HCT116 (cell line): Measurements from ENCODE around the gene RAB11A. TPM values are rescaled to one million over a fixed set of nuclear protein-coding genes. Genes with fewer than 3 reads are reported as not detected.

ENCODE experiments used
- ATAC-seq: fragments of 200-7000 bp; cut with Tn5 transposase; 2 replicates; pipeline ENCODE4 v1.9.1; 2020; ENCODE audit warnings: mild to moderate bottlenecking, moderate library complexity
- BruUV-seq: library from RNA; stranded (reverse); fragments of 400-500 nt; replicated peaks from 2 replicates; lab custom pipeline; 2021; lab: Mats Ljungman, UMichigan
- CTCF ChIA-PET: fragments of 300-600 bp; sonication (Branson Sonifier 250); formaldehyde crosslinking; loops from one replicate; lab custom pipeline; 2021; ENCODE audit warnings: antibody characterized with exemption; lab: Charles Lee
- POLR2A ChIA-PET: fragments of 300-600, 350-600 bp; sonication (Branson Sonifier 250); formaldehyde crosslinking; loops from one replicate; lab custom pipeline; 2021; ENCODE audit warnings: antibody characterized with exemption; lab: Charles Lee
- RAD21 ChIA-PET, 2 experiments: fragments of 300-600 bp; sonication (Branson Sonifier 250); formaldehyde crosslinking; loops; one replicate each; lab custom pipeline; 2023; ENCODE audit warnings: low total read pairs in 2 of 2; ENCODE audit not compliant: uncharacterized antibody in 2 of 2, unreplicated experiment in 2 of 2, low non-redundant PET in 1 of 2; lab: Charles Lee
- DNase-seq: peaks from one replicate; pipeline ENCODE4 v3.0.0-alpha.2; 2010; ENCODE audit warnings: low read depth, low spot score
- H2AFZ ChIP-seq: fragments of 200-600 bp; shearing (Covaris generic), sonication (generic); 2 replicates; pipeline ENCODE4 v1.6.1; 2017; ENCODE audit warnings: low read depth, mixed run types, mixed read lengths, antibody characterized with exemption, low read length; ENCODE audit not compliant: poor library complexity, severe bottlenecking
- H3K27ac ChIP-seq: 2 replicates; pipeline ENCODE4 v1.5.1; 2012; ENCODE audit warnings: low read depth, low read length
- H3K27me3 ChIP-seq: fragments of 200-600 bp; sonication (generic); 2 replicates; pipeline ENCODE4 v1.6.1; 2016; ENCODE audit warnings: mixed run types, low read length, mixed read lengths; ENCODE audit not compliant: insufficient read depth
- H3K36me3 ChIP-seq, 2 experiments: fragments of 200-500 bp in 1 of 2; fragments of 200-600 bp in 1 of 2; sonication (Bioruptor generic) in 1 of 2; sonication (generic) in 1 of 2; 2 replicates each; pipeline versions ENCODE4 v1.5.1 to v1.6.1; 2014 to 2016; ENCODE audit warnings: low read length in 2 of 2, inconsistent platforms in 1 of 2, mixed read lengths in 1 of 2, mixed run types in 1 of 2; ENCODE audit not compliant: insufficient read depth in 2 of 2, control insufficient read depth in 1 of 2
- H3K4me1 ChIP-seq, 2 experiments: fragments of 200-600 bp in 1 of 2; sonication (generic) in 1 of 2; 2 replicates each; pipeline versions ENCODE4 v1.5.1 to v1.6.1; 2012 to 2017; ENCODE audit warnings: low read length in 2 of 2, inconsistent platforms in 1 of 2, mild to moderate bottlenecking in 1 of 2, mixed read lengths in 1 of 2, mixed run types in 1 of 2, moderate library complexity in 1 of 2; ENCODE audit not compliant: insufficient read depth in 2 of 2, control insufficient read depth in 1 of 2
- H3K4me2 ChIP-seq: fragments of 200-600 bp; sonication (generic); 2 replicates; pipeline ENCODE4 v1.6.1; 2017; ENCODE audit warnings: mixed run types, low read length, mixed read lengths
- H3K4me3 ChIP-seq, 2 experiments: fragments of 200-600 bp in 1 of 2; sonication (generic) in 1 of 2; replicated peaks in 1 of 2; 2 replicates each; pipeline ENCODE4 v1.5.1; 2011 to 2016; ENCODE audit warnings: low read length in 2 of 2, control low read depth in 1 of 2, low read depth in 1 of 2, mild to moderate bottlenecking in 1 of 2, mixed read lengths in 1 of 2, mixed run types in 1 of 2
- H3K79me2 ChIP-seq: fragments of 200-600 bp; sonication (generic); 2 replicates; pipeline ENCODE4 v1.6.1; 2017; ENCODE audit warnings: mild to moderate bottlenecking, mixed run types, low read length, moderate library complexity, mixed read lengths; ENCODE audit not compliant: insufficient read depth
- H3K9ac ChIP-seq: fragments of 200-600 bp; sonication (generic); 2 replicates; pipeline ENCODE4 v1.6.1; 2016; ENCODE audit warnings: low read length, mixed read lengths
- H3K9me2 ChIP-seq: fragments of 200-600 bp; sonication (generic), shearing (Covaris generic); 2 replicates; pipeline ENCODE4 v1.6.1; 2017; ENCODE audit warnings: mixed run types, mild to moderate bottlenecking, moderate library complexity; ENCODE audit not compliant: insufficient read depth
- H3K9me3 ChIP-seq, 2 experiments: fragments of 200-500 bp in 1 of 2; fragments of 200-600 bp in 1 of 2; sonication (Bioruptor generic) in 1 of 2; sonication (generic) in 1 of 2; 2 replicates each; pipeline ENCODE4 v1.6.1; 2014 to 2017; ENCODE audit warnings: low read length in 2 of 2, mixed read lengths in 2 of 2, inconsistent platforms in 1 of 2, low read depth in 1 of 2, mild to moderate bottlenecking in 1 of 2, mixed run types in 1 of 2, moderate library complexity in 1 of 2; ENCODE audit not compliant: control insufficient read depth in 1 of 2, insufficient read depth in 1 of 2
- H4K20me1 ChIP-seq: fragments of 200-600 bp; sonication (generic), shearing (Covaris generic); 2 replicates; pipeline ENCODE4 v1.6.1; 2017; ENCODE audit warnings: mixed run types, mild to moderate bottlenecking, moderate library complexity; ENCODE audit not compliant: insufficient read depth
- CEBPB ChIP-seq: IDR thresholded peaks from 2 replicates; pipeline ENCODE4 v1.6.1; 2012; ENCODE audit warnings: low read depth
- EGR1 ChIP-seq: IDR thresholded peaks from 2 replicates; pipeline ENCODE4 v1.6.1; 2012; ENCODE audit warnings: low read depth
- EZH2 ChIP-seq: fragments of 200-600 bp; sonication (generic); IDR thresholded peaks from 2 replicates; pipeline ENCODE4 v1.6.1; 2017; ENCODE audit warnings: antibody characterized with exemption, mixed run types
- EZH2phosphoT487 ChIP-seq: fragments of 200-600 bp; IDR thresholded peaks from 2 replicates; pipeline ENCODE4 v1.6.1; 2018; ENCODE audit warnings: antibody characterized with exemption, borderline replicate concordance
- FOSL1 ChIP-seq: IDR thresholded peaks from 2 replicates; pipeline ENCODE4 v1.6.1; 2012; ENCODE audit warnings: low read depth
- JUND ChIP-seq: IDR thresholded peaks from 2 replicates; pipeline ENCODE4 v1.6.1; 2012
- MAX ChIP-seq: IDR thresholded peaks from 2 replicates; pipeline ENCODE4 v1.6.1; 2012
- POLR2A ChIP-seq: IDR thresholded peaks from 2 replicates; pipeline ENCODE4 v1.7.0; 2011; ENCODE audit warnings: borderline replicate concordance; ENCODE audit not compliant: insufficient read depth, insufficient read length; ENCODE audit errors: extremely low read depth
- POLR2AphosphoS5 ChIP-seq: IDR thresholded peaks from 2 replicates; pipeline ENCODE4 v1.6.1; 2011; ENCODE audit warnings: mild to moderate bottlenecking, low read depth, low read length, moderate library complexity
- SIN3A ChIP-seq: IDR thresholded peaks from 2 replicates; pipeline ENCODE4 v1.6.1; 2012; ENCODE audit warnings: low read depth
- SRF ChIP-seq: IDR thresholded peaks from 2 replicates; pipeline ENCODE4 v1.6.1; 2012; ENCODE audit warnings: low read depth
- TCF7L2 ChIP-seq: IDR thresholded peaks from 2 replicates; pipeline ENCODE4 v1.7.0; 2011; ENCODE audit warnings: borderline replicate concordance, inconsistent platforms; ENCODE audit not compliant: insufficient read depth, insufficient read length; ENCODE audit errors: extremely low read depth
- ZFX ChIP-seq: fragments of 450-650 bp; IDR thresholded peaks from 2 replicates; pipeline ENCODE4 v1.6.1; 2017
- ZNF274 ChIP-seq: fragments of 200-500 bp; sonication (Bioruptor generic); IDR thresholded peaks from 2 replicates; pipeline ENCODE4 v1.6.1; 2014; ENCODE audit warnings: mild to moderate bottlenecking, low read depth, low read length, inconsistent platforms
- intact Hi-C: fragments of 100-400 bp; cut with micrococcal nuclease; formaldehyde crosslinking; loops from 2 replicates; pipeline ENCODE4 v1.10.0; 2022
- total RNA-seq: library from RNA; stranded (reverse); gene quantifications from one replicate; pipeline ENCODE4 v1.2.1, GENCODE V29; 2021; ENCODE audit not compliant: unreplicated experiment

The RAB11A gene
- total RNA-seq, 1 experiment from 2014 or later = 234 TPM

GRCh38 chr15:65920121-65920520, 50.8 kb downstream of the RAB11A start:
- H3K9me2 ChIP-seq = no peaks in the 10 kb centered on the region
- H3K4me1 ChIP-seq = no peaks in the 10 kb centered on the region
- no peaks in the 10 kb centered on the region for H3K9me3 ChIP-seq
- no peak for TF ChIP-seq ZNF274
- TF ChIP-seq POLR2AphosphoS5 = no peak
- no peak for TF ChIP-seq TCF7L2
- TF ChIP-seq EZH2phosphoT487 = no peak
- no peak for TF ChIP-seq CEBPB
- TF ChIP-seq MAX = no peak
- TF ChIP-seq POLR2A = no peak
- no peak for TF ChIP-seq EZH2
- no peak for TF ChIP-seq ZFX
- no peak for TF ChIP-seq SIN3A
- TF ChIP-seq FOSL1 = no peak
- TF ChIP-seq EGR1 = no peak
- ATAC-seq = no peak
- H3K9ac ChIP-seq = no peak overlapping the region
- no peak overlapping the region for H3K4me2 ChIP-seq
- no TSS peak for BruUV-seq
- ChIA-PET POLR2A (no interaction called here), RAD21 (no interaction called here), CTCF (no interaction called here)
- no peak overlapping the region for H3K27ac ChIP-seq
- intact Hi-C loops = no loop called here
- DNase-seq = no peak
- no peaks in the 10 kb centered on the region for H3K36me3 ChIP-seq
- H3K79me2 ChIP-seq = no peaks in the 10 kb centered on the region
- H3K4me3 ChIP-seq = no peak overlapping the region
- H4K20me1 ChIP-seq = no peaks in the 10 kb centered on the region
- no peak overlapping the region for H2AFZ ChIP-seq
- no peaks in the 10 kb centered on the region for H3K27me3 ChIP-seq

- no peak for ATAC-seq
- Histone ChIP-seq H3K79me2 (no peaks in the 10 kb centered on the region), H4K20me1 (no peaks in the 10 kb centered on the region), H3K9me3 (no peaks in the 10 kb centered on the region), H3K9me2 (no peaks in the 10 kb centered on the region), H3K27me3 (no peaks in the 10 kb centered on the region), H3K36me3 (no peaks in the 10 kb centered on the region), H2AFZ (no peak overlapping the region), H3K27ac (no peak overlapping the region), H3K4me2 (no peak overlapping the region), H3K4me1 (no peaks in the 10 kb centered on the region), H3K4me3 (no peak overlapping the region), H3K9ac (no peak overlapping the region)
- DNase-seq = no peak
- POLR2A ChIA-PET = no interaction called here
- no TSS peak for BruUV-seq
- intact Hi-C loops = no loop called here
- RAD21 ChIA-PET = no interaction called here
- TF ChIP-seq TCF7L2 (no peak), JUND (no peak), SRF (no peak)
- CTCF ChIA-PET = interaction anchor here (1.3 kb wide), 1 partner anchor 7 kb away, joined by 3 read pairs; no protein-coding TSS in a partner anchor
Measured at GRCh38 chr15:65920825-65921309, 51.6 kb downstream of the RAB11A start.
